GM12878 (cell line): ENCODE results near the gene PRDM16. TPM values are rescaled to one million over a fixed set of nuclear protein-coding genes. Genes with fewer than 3 reads are reported as not detected.

Experiments
- ATAC-seq: fragments of 200-7000 bp; cut with Tn5 transposase; 3 replicates; pipeline ENCODE4 v1.9.1; 2020; ENCODE audit warnings: mild to moderate bottlenecking, moderate library complexity
- BruUV-seq: library from RNA; stranded (reverse); fragments of 400-500 nt; replicated peaks from 2 replicates; lab custom pipeline; 2021; lab: Mats Ljungman, UMichigan
- CTCF ChIA-PET: fragments of 300-600 bp; sonication (Branson Sonifier 250); formaldehyde crosslinking; extraction: SDS; loops from one replicate; lab custom pipeline; 2021; ENCODE audit warnings: inconsistent platforms; lab: Yijun Ruan, JAX
- POLR2A ChIA-PET: fragments of 350-600 bp; formaldehyde crosslinking; extraction: SDS; loops from one replicate; lab custom pipeline; 2021; ENCODE audit warnings: inconsistent platforms; lab: Charles Lee
- RAD21 ChIA-PET: fragments of 300-600 bp; sonication (Branson Sonifier 250); formaldehyde crosslinking; loops from one replicate; lab custom pipeline; 2023; ENCODE audit warnings: antibody characterized with exemption; ENCODE audit not compliant: unreplicated experiment; lab: Charles Lee
- SMC1A ChIA-PET: fragments of 300-600 bp; sonication (Branson Sonifier 250); formaldehyde crosslinking; loops from one replicate; lab custom pipeline; 2023; ENCODE audit not compliant: unreplicated experiment, uncharacterized antibody; lab: Charles Lee
- DNase-seq: peaks from one replicate; pipeline ENCODE4 v3.0.0-alpha.2; 2011; ENCODE audit warnings: low read depth, low spot score
- FAIRE-seq: peaks from 3 replicates; lab custom pipeline; 2011; peaks lifted over from hg19 to GRCh38; lab: Jason Lieb, UNC
- H2AFZ ChIP-seq: 2 replicates; pipeline ENCODE4 v1.6.0; 2011; ENCODE audit warnings: low read depth, low read length, control low read depth; ENCODE audit not compliant: control insufficient read depth
- H3K27ac ChIP-seq: 2 replicates; pipeline ENCODE4 v1.5.1; 2011; ENCODE audit warnings: control low read depth; ENCODE audit not compliant: control insufficient read depth, insufficient read depth
- H3K27me3 ChIP-seq, 2 experiments: replicated peaks in 1 of 2; 2 replicates each; pipeline versions ENCODE4 v1.6.0 to v1.6.1; 2011; ENCODE audit warnings: low read length in 1 of 2; ENCODE audit not compliant: control insufficient read depth in 2 of 2, insufficient read depth in 2 of 2
- H3K36me3 ChIP-seq, 2 experiments: 2 replicates each; pipeline ENCODE4 v1.5.1; 2011; ENCODE audit warnings: low read length in 1 of 2; ENCODE audit not compliant: control insufficient read depth in 2 of 2, insufficient read depth in 2 of 2
- H3K4me1 ChIP-seq: 2 replicates; pipeline ENCODE4 v1.6.1; 2011; ENCODE audit warnings: mild to moderate bottlenecking, low read length, moderate library complexity, mixed read lengths; ENCODE audit not compliant: control insufficient read depth, insufficient read depth
- H3K4me2 ChIP-seq: 2 replicates; pipeline ENCODE4 v1.6.0; 2011; ENCODE audit warnings: control low read depth; ENCODE audit not compliant: control insufficient read depth, insufficient read depth
- H3K4me3 ChIP-seq: fragments of 200-600 bp; sonication (generic); 2 replicates; pipeline ENCODE4 v1.5.1; 2016
- H3K79me2 ChIP-seq: 2 replicates; pipeline ENCODE4 v1.6.0; 2011; ENCODE audit warnings: low read length; ENCODE audit not compliant: control insufficient read depth, insufficient read depth
- H3K9ac ChIP-seq: 2 replicates; pipeline ENCODE4 v1.8.0; 2011; ENCODE audit warnings: low read length, control low read depth, mixed read lengths; ENCODE audit not compliant: control insufficient read depth, insufficient read depth
- H3K9me3 ChIP-seq: replicated peaks from 3 replicates; pipeline ENCODE4 v1.5.1; 2011; ENCODE audit warnings: mild to moderate bottlenecking, low read length; ENCODE audit not compliant: control insufficient read depth, insufficient read depth
- H4K20me1 ChIP-seq: 2 replicates; pipeline ENCODE4 v1.6.0; 2011; ENCODE audit not compliant: control insufficient read depth, insufficient read depth
- ATF2 ChIP-seq: IDR thresholded peaks from 2 replicates; pipeline ENCODE4 v1.6.1; 2012; ENCODE audit warnings: low read length, inconsistent platforms
- NKRF ChIP-seq: fragments of 450-650 bp; conservative IDR thresholded peaks from 2 replicates; pipeline ENCODE4 v1.6.1; 2017; ENCODE audit warnings: mild to moderate bottlenecking, moderate library complexity
- REST ChIP-seq: IDR thresholded peaks from 2 replicates; pipeline ENCODE4 v1.6.1; 2012; ENCODE audit warnings: mild to moderate bottlenecking, low read depth, low read length
- WGBS: methylation state at CpG from one replicate; pipeline ENCODE4 v1.1.6; 2016; ENCODE audit warnings: low lambda C conversion rate; ENCODE audit not compliant: insufficient replicate concordance, insufficient coverage; ENCODE audit errors: missing lambda C conversion rate; 5-methylcytosine and 5-hydroxymethylcytosine counted together
- in situ Hi-C: fragments of 300-500 bp; cut with MboI; formaldehyde crosslinking; loops from 9 replicates; pipeline ENCODE4 v1.14.3; 2018; ENCODE audit warnings: mixed read lengths
- intact Hi-C: fragments of 100-400 bp; cut with micrococcal nuclease; formaldehyde crosslinking; loops from one replicate; pipeline ENCODE4 v1.14.2; 2022; ENCODE audit not compliant: unreplicated experiment
- polyA plus RNA-seq, 11 experiments: library from polyadenylated mRNA; depleted of rRNA in 4 of 11; unstranded in 6 of 11; stranded (reverse) in 5 of 11; fragments of >200 nt; fragmentation: Nextera tagmentation in 4 of 11; fragmentation: Illumina TruSeq in 1 of 11; extraction: Ambion mirVana in 4 of 11; extraction: Trizol in 1 of 11; gene quantifications; 1 replicate in 1 of 11; 2 replicates in 10 of 11; pipeline versions ENCODE4 v1.2.1 to v1.2.3, GENCODE V29; 2011 to 2016; ENCODE audit warnings: inconsistent platforms in 2 of 11, missing spikeins in 2 of 11, low read depth in 1 of 11
- total RNA-seq, 4 experiments: library from RNA; depleted of rRNA in 3 of 4; stranded (reverse); fragments of >200 nt in 3 of 4; fragmentation: Illumina TruSeq in 1 of 4; extraction: Trizol in 1 of 4; gene quantifications; 2 replicates each; pipeline versions ENCODE4 v1.2.1 to v1.2.3, GENCODE V29; 2013 to 2021

The PRDM16 gene
- total and polyA plus RNA-seq, 10 of the 15 experiments (the other 5 are each of a cell fraction or from before 2014, with no cell fraction given): 0.03 TPM; not detected in 9

GRCh38 chr1:3033790-3034090, 35.3 kb upstream of the PRDM16 start:
- FAIRE-seq (no peak), ATAC-seq (no peak), DNase-seq (no peak)
- Histone ChIP-seq H3K79me2 (no peaks in the 10 kb centered on the region), H3K36me3 (no peaks in the 10 kb centered on the region), H3K4me2 (no peak overlapping the region), H3K27ac (no peak overlapping the region), H2AFZ (no peak overlapping the region), H3K27me3 (no peaks in the 10 kb centered on the region), H4K20me1 (no peaks in the 10 kb centered on the region), H3K4me3 (no peak overlapping the region), H3K9ac (no peak overlapping the region), H3K9me3 (no peaks in the 10 kb centered on the region), H3K4me1 (no peaks in the 10 kb centered on the region)
- no TSS peak for BruUV-seq
- ChIA-PET SMC1A (no interaction called here), POLR2A (no interaction called here), RAD21 (no interaction called here), CTCF (no interaction called here)
- in situ Hi-C loops (no loop called here), intact Hi-C loops (no loop called here)
- TF ChIP-seq REST: no peak
- no peak for TF ChIP-seq ATF2
- no peak for TF ChIP-seq NKRF
- 29% methylated on average over 4 of the region's 4 CpGs for WGBS
